K562 (cell line): ENCODE results near the gene FASN. TPM values are rescaled to one million over a fixed set of nuclear protein-coding genes. Genes with fewer than 3 reads are reported as not detected.

Experiments
- ATAC-seq: fragments of 200-7000 bp; cut with Tn5 transposase; 3 replicates; pipeline ENCODE4 v1.9.1; 2020; ENCODE audit warnings: moderate library complexity
- BruUV-seq: library from RNA; stranded (reverse); fragments of 400-500 nt; replicated peaks from 2 replicates; lab custom pipeline; 2021; lab: Mats Ljungman, UMichigan
- CTCF ChIA-PET: fragments of 300-600 bp; formaldehyde crosslinking; extraction: SDS; loops from one replicate; lab custom pipeline; 2021; ENCODE audit warnings: low intra/inter-chr PET ratio; lab: Yijun Ruan, JAX
- POLR2A ChIA-PET: fragments of 300-600, 350-650 bp; sonication (Branson Sonifier 250); formaldehyde crosslinking; extraction: SDS; loops from one replicate; lab custom pipeline; 2021; ENCODE audit warnings: antibody characterized with exemption, inconsistent platforms; lab: Yijun Ruan, JAX
- DNase-seq, 4 experiments: peaks; one replicate each; pipeline versions ENCODE4 v3.0.0 to v3.0.0-alpha.2; 2011 to 2018; ENCODE audit warnings: low spot score in 3 of 4, mixed read lengths in 3 of 4; ENCODE audit errors: extremely low read depth in 1 of 4
- FAIRE-seq: peaks from 2 replicates; lab custom pipeline; 2011; peaks lifted over from hg19 to GRCh38; lab: Jason Lieb, UNC
- H2AFZ ChIP-seq: 2 replicates; pipeline ENCODE4 v1.6.0; 2011; ENCODE audit warnings: low read depth, low read length, control low read depth, inconsistent platforms
- H3K27ac ChIP-seq: fragments of 200-600 bp; 3 replicates; pipeline ENCODE4 v1.8.0; 2011; ENCODE audit warnings: low read depth, mild to moderate bottlenecking, control low read depth, inconsistent platforms, low read length, moderate library complexity, mixed read lengths; ENCODE audit errors: extremely low read depth
- H3K27me3 ChIP-seq, 2 experiments: fragments of 300-600 bp in 1 of 2; 2 replicates in 1 of 2; 3 replicates in 1 of 2; pipeline versions ENCODE4 v1.6.0 to v1.8.0; 2011; ENCODE audit warnings: inconsistent platforms in 2 of 2, low read length in 2 of 2, mild to moderate bottlenecking in 1 of 2, mixed read lengths in 1 of 2, moderate library complexity in 1 of 2; ENCODE audit not compliant: control insufficient read depth in 2 of 2, insufficient read depth in 2 of 2
- H3K36me3 ChIP-seq: fragments of 300-600 bp; 3 replicates; pipeline ENCODE4 v1.8.0; 2011; ENCODE audit warnings: mild to moderate bottlenecking, low read length, inconsistent platforms; ENCODE audit not compliant: control insufficient read depth, insufficient read depth
- H3K4me1 ChIP-seq, 2 experiments: fragments of 200-600 bp in 1 of 2; replicated peaks in 1 of 2; 2 replicates in 1 of 2; 3 replicates in 1 of 2; pipeline versions ENCODE4 v1.5.1 to v1.8.0; 2011; ENCODE audit warnings: inconsistent platforms in 2 of 2, low read length in 2 of 2, mild to moderate bottlenecking in 1 of 2, mixed read lengths in 1 of 2, moderate library complexity in 1 of 2; ENCODE audit not compliant: control insufficient read depth in 2 of 2, insufficient read depth in 2 of 2
- H3K4me2 ChIP-seq: 2 replicates; pipeline ENCODE4 v1.6.1; 2011; ENCODE audit warnings: low read length, control low read depth, inconsistent platforms, mixed read lengths; ENCODE audit not compliant: insufficient read depth
- H3K4me3 ChIP-seq: fragments of 200-600 bp; sonication (generic), shearing (Covaris generic); 2 replicates; pipeline ENCODE4 v1.5.1; 2016; ENCODE audit warnings: control low read depth, inconsistent platforms
- H3K79me2 ChIP-seq: fragments of 200-600 bp; 3 replicates; pipeline ENCODE4 v1.8.0; 2011; ENCODE audit warnings: low read length, inconsistent platforms; ENCODE audit not compliant: control insufficient read depth, insufficient read depth
- H3K9ac ChIP-seq, 2 experiments: 2 replicates each; pipeline versions ENCODE4 v1.6.0 to v1.6.1; 2011; ENCODE audit warnings: low read depth in 2 of 2, low read length in 2 of 2, control low read depth in 1 of 2, inconsistent platforms in 1 of 2, mild to moderate bottlenecking in 1 of 2, mixed read lengths in 1 of 2; ENCODE audit not compliant: insufficient read depth in 1 of 2
- H3K9me1 ChIP-seq: one replicate; pipeline ENCODE4 v1.6.0; 2011; ENCODE audit warnings: inconsistent platforms, mild to moderate bottlenecking, low read length, moderate library complexity; ENCODE audit not compliant: control insufficient read depth, insufficient read depth
- H3K9me3 ChIP-seq: replicated peaks from 2 replicates; pipeline ENCODE4 v1.5.1; 2011; ENCODE audit warnings: low read depth, low read length, inconsistent platforms; ENCODE audit not compliant: control insufficient read depth, insufficient read depth
- H4K20me1 ChIP-seq: replicated peaks from 2 replicates; pipeline ENCODE4 v1.6.1; 2011; ENCODE audit warnings: low read length, inconsistent platforms, mixed read lengths; ENCODE audit not compliant: control insufficient read depth, insufficient read depth
- CCNT2 ChIP-seq: IDR thresholded peaks from 2 replicates; pipeline ENCODE4 v1.6.1; 2011; ENCODE audit warnings: borderline replicate concordance, low read depth, mild to moderate bottlenecking, moderate library complexity, mixed read lengths, low read length; ENCODE audit not compliant: insufficient read length; ENCODE audit errors: extremely low read depth
- ZNF232 ChIP-seq: sonication (generic); formaldehyde crosslinking; IDR thresholded peaks from 2 replicates; pipeline ENCODE4 v1.8.0; 2022; ENCODE audit warnings: mild to moderate bottlenecking, missing genetic modification reagents
- WGBS: fragments of 100-300 bp; shearing (Covaris generic); methylation state at CpG from one replicate; pipeline ENCODE4 v1.1.6; 2016; ENCODE audit warnings: low coverage, mixed read lengths; ENCODE audit not compliant: insufficient coverage; ENCODE audit errors: missing lambda C conversion rate; 5-methylcytosine and 5-hydroxymethylcytosine counted together
- in situ Hi-C: fragments of 300-500 bp; cut with MboI; formaldehyde crosslinking; loops from 4 replicates; pipeline ENCODE4 v1.15.0; 2018; ENCODE audit warnings: inconsistent platforms, mixed read lengths
- intact Hi-C: fragments of 100-400 bp; cut with micrococcal nuclease; formaldehyde crosslinking; loops from 2 replicates; pipeline ENCODE4 v1.14.2; 2022
- polyA plus RNA-seq, 8 experiments: library from polyadenylated mRNA; depleted of rRNA in 4 of 8; stranded (reverse) in 5 of 8; unstranded in 3 of 8; fragments of >200 nt; fragmentation: Nextera tagmentation in 2 of 8; fragmentation: Illumina TruSeq in 1 of 8; extraction: Ambion mirVana in 2 of 8; extraction: Trizol in 1 of 8; gene quantifications; 2 replicates each; pipeline versions ENCODE4 v1.2.1 to v1.2.3, GENCODE V29; 2011 to 2014; ENCODE audit warnings: inconsistent platforms in 1 of 8, missing spikeins in 1 of 8
- total RNA-seq, 7 experiments: library from RNA; depleted of rRNA in 6 of 7; stranded (reverse); fragments of >200 nt in 6 of 7; fragmentation: Illumina TruSeq in 2 of 7; extraction: Trizol in 2 of 7; gene quantifications; 2 replicates each; pipeline versions ENCODE4 v1.2.1 to v1.2.3, GENCODE V29; 2011 to 2021; ENCODE audit warnings: low replicate concordance in 1 of 7
- TF ChIP-seq, protein P1 (sequence below), 3 experiments: fragments of 200-800 bp in 1 of 3; fragments of 250-450 bp in 1 of 3; fragments of 450-650 bp in 1 of 3; sonication (Bioruptor Pico) in 1 of 3; sonication (Bioruptor generic) in 1 of 3; formaldehyde crosslinking in 1 of 3; IDR thresholded peaks; 2 replicates each; pipeline versions ENCODE4 v1.6.1 to v1.8.0; 2016 to 2022; ENCODE audit warnings: mild to moderate bottlenecking in 2 of 3, missing genetic modification characterization in 2 of 3, missing compliant biosample characterization in 1 of 3, moderate library complexity in 1 of 3
- TF ChIP-seq, protein P2 (sequence below): sonication (generic); formaldehyde crosslinking; IDR thresholded peaks from 2 replicates; pipeline ENCODE4 v1.8.0; 2023; ENCODE audit warnings: mild to moderate bottlenecking, missing genetic modification reagents
- TF ChIP-seq, protein P3 (sequence below): fragments of 200-400 bp; formaldehyde crosslinking; IDR thresholded peaks from 2 replicates; pipeline ENCODE4 v1.6.1; 2017; ENCODE audit warnings: mild to moderate bottlenecking, low read depth, low read length, moderate library complexity
- TF ChIP-seq, protein P4 (sequence below): fragments of 200-800 bp; sonication (Bioruptor generic); IDR thresholded peaks from 2 replicates; pipeline ENCODE4 v1.6.1; 2017; ENCODE audit warnings: missing genetic modification characterization, missing compliant biosample characterization

Gene FASN
- total and polyA plus RNA-seq, 9 of the 15 experiments (the other 6 are each of a cell fraction or from before 2014, with no cell fraction given) = 0.15 to 663 (median 49.9) TPM

DNA sequence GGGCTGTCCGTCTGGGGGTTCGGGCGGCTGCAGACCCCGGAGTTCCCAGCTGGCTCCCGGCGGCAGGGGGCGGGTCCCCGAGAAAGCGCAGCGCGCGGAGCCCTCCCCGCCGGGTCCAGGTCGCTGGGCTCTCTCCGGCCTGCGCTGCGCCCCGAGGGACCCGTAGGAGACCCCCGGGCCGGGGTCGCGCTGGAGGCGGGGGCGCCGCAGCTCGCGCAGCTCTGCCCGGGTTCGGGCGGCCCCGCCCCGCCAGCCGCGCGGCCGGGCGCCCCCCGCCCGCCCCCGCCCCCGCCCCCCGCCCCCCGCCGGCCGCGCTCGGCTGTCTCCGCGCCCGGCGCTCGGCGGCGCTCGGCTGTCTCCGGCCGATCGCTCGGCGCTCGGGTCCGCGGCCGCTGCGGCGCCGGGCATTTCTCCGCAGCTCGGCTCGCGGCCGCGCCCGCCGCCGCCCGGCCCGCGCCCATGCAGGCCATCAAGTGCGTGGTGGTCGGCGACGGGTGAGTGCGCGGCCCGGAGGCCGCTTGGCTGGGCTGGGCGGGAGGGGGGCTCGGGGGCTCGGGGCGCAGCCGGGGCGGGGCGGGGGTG is 66.6 kb downstream of the FASN start, which contains the start of gene RAC3:
Gene RAC3 (plus strand): TSS at position 376 of the 582 bp plus-strand sequence. CDS start 84 bp downstream, at position 460.
- peaks cover 6% of the 10 kb centered on the region for H3K9me1 ChIP-seq
- H3K27me3 ChIP-seq = no peaks in the 10 kb centered on the region
- 0% methylated on average over 8 of the region's 96 CpGs for WGBS
- in situ Hi-C loops (loop anchor here (5.0 kb wide), 1 partner anchor 126 kb away; no protein-coding TSS in a partner anchor), intact Hi-C loops (loop anchor here (1.0 to 10.0 kb wide), 3 partner anchors 8 to 313 kb away; partner anchors contain the start of genes FASN and LRRC45)
- peak; percentile 41 for ATAC-seq
- H3K4me2 ChIP-seq = peak within 1 kb of the TSS; percentile 90
- peak within 1 kb of the TSS; percentile 92 for H2AFZ ChIP-seq
- no peaks in the 10 kb centered on the region for H3K9me3 ChIP-seq
- FAIRE-seq = no peak
- peak within 1 kb of the TSS; percentile 84 for H3K27ac ChIP-seq
- BruUV-seq = no TSS peak
- H3K79me2 ChIP-seq = peaks cover 31% of the 10 kb centered on the region
- ChIA-PET CTCF (interaction anchor here (0.6 to 2.4 kb wide), 5 partner anchors 72 to 750 kb away, joined by 3 to 27 read pairs (median 4); no protein-coding TSS in a partner anchor), POLR2A (interaction anchor here (0.6 to 0.9 kb wide), 4 partner anchors 41 to 240 kb away, joined by 3 to 4 read pairs (median 3); no protein-coding TSS in a partner anchor)
- peaks cover 24 to 87% of the 10 kb centered on the region in 2 experiments for H3K4me1 ChIP-seq
- peak; percentile 51 to 71 (median 63) for DNase-seq
- peak within 1 kb of the TSS; percentile 87 to 97 for H3K9ac ChIP-seq
- peaks cover 36% of the 10 kb centered on the region; the same call in 2 of the 3 replicates for H3K36me3 ChIP-seq
- peak within 1 kb of the TSS; percentile 74 for H3K4me3 ChIP-seq
- peaks cover 12% of the 10 kb centered on the region; the same call in 1 of the 2 replicates for H4K20me1 ChIP-seq
- TF ChIP-seq, protein P1, sequence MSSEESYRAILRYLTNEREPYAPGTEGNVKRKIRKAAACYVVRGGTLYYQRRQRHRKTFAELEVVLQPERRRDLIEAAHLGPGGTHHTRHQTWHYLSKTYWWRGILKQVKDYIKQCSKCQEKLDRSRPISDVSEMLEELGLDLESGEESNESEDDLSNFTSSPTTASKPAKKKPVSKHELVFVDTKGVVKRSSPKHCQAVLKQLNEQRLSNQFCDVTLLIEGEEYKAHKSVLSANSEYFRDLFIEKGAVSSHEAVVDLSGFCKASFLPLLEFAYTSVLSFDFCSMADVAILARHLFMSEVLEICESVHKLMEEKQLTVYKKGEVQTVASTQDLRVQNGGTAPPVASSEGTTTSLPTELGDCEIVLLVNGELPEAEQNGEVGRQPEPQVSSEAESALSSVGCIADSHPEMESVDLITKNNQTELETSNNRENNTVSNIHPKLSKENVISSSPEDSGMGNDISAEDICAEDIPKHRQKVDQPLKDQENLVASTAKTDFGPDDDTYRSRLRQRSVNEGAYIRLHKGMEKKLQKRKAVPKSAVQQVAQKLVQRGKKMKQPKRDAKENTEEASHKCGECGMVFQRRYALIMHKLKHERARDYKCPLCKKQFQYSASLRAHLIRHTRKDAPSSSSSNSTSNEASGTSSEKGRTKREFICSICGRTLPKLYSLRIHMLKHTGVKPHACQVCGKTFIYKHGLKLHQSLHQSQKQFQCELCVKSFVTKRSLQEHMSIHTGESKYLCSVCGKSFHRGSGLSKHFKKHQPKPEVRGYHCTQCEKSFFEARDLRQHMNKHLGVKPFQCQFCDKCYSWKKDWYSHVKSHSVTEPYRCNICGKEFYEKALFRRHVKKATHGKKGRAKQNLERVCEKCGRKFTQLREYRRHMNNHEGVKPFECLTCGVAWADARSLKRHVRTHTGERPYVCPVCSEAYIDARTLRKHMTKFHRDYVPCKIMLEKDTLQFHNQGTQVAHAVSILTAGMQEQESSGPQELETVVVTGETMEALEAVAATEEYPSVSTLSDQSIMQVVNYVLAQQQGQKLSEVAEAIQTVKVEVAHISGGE (CRISPR knock-in tag; IDR thresholded peaks at IDR 0.05) = peak in 1 of 3 experiments; percentile 43; a peak in 2 of 6 replicates
- no peak for TF ChIP-seq ZNF232 (CRISPR knock-in tag)
- TF ChIP-seq, protein P2, sequence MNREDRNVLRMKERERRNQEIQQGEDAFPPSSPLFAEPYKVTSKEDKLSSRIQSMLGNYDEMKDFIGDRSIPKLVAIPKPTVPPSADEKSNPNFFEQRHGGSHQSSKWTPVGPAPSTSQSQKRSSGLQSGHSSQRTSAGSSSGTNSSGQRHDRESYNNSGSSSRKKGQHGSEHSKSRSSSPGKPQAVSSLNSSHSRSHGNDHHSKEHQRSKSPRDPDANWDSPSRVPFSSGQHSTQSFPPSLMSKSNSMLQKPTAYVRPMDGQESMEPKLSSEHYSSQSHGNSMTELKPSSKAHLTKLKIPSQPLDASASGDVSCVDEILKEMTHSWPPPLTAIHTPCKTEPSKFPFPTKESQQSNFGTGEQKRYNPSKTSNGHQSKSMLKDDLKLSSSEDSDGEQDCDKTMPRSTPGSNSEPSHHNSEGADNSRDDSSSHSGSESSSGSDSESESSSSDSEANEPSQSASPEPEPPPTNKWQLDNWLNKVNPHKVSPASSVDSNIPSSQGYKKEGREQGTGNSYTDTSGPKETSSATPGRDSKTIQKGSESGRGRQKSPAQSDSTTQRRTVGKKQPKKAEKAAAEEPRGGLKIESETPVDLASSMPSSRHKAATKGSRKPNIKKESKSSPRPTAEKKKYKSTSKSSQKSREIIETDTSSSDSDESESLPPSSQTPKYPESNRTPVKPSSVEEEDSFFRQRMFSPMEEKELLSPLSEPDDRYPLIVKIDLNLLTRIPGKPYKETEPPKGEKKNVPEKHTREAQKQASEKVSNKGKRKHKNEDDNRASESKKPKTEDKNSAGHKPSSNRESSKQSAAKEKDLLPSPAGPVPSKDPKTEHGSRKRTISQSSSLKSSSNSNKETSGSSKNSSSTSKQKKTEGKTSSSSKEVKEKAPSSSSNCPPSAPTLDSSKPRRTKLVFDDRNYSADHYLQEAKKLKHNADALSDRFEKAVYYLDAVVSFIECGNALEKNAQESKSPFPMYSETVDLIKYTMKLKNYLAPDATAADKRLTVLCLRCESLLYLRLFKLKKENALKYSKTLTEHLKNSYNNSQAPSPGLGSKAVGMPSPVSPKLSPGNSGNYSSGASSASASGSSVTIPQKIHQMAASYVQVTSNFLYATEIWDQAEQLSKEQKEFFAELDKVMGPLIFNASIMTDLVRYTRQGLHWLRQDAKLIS = no peak
- TF ChIP-seq, protein P3, sequence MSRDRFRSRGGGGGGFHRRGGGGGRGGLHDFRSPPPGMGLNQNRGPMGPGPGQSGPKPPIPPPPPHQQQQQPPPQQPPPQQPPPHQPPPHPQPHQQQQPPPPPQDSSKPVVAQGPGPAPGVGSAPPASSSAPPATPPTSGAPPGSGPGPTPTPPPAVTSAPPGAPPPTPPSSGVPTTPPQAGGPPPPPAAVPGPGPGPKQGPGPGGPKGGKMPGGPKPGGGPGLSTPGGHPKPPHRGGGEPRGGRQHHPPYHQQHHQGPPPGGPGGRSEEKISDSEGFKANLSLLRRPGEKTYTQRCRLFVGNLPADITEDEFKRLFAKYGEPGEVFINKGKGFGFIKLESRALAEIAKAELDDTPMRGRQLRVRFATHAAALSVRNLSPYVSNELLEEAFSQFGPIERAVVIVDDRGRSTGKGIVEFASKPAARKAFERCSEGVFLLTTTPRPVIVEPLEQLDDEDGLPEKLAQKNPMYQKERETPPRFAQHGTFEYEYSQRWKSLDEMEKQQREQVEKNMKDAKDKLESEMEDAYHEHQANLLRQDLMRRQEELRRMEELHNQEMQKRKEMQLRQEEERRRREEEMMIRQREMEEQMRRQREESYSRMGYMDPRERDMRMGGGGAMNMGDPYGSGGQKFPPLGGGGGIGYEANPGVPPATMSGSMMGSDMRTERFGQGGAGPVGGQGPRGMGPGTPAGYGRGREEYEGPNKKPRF = no peak
- peak; percentile 19 for TF ChIP-seq CCNT2
- TF ChIP-seq, protein P4, sequence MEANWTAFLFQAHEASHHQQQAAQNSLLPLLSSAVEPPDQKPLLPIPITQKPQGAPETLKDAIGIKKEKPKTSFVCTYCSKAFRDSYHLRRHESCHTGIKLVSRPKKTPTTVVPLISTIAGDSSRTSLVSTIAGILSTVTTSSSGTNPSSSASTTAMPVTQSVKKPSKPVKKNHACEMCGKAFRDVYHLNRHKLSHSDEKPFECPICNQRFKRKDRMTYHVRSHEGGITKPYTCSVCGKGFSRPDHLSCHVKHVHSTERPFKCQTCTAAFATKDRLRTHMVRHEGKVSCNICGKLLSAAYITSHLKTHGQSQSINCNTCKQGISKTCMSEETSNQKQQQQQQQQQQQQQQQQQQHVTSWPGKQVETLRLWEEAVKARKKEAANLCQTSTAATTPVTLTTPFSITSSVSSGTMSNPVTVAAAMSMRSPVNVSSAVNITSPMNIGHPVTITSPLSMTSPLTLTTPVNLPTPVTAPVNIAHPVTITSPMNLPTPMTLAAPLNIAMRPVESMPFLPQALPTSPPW (CRISPR knock-in tag) = peak; percentile 86
